GM21390 (cell line): ENCODE measurements around the gene OR2C1.
A peak's percentile ranks its signal among the peaks of the same experiment; 100 is the strongest.

Experiments
- ATAC-seq: cut with Tn5 transposase; IDR thresholded peaks from one replicate; pipeline ENCODE4 v1.9.1; 2021; ENCODE audit not compliant: unreplicated experiment

The OR2C1 gene

GRCh38 chr16:3389663-3390338, 34.1 kb downstream of the OR2C1 start:
- no peak for ATAC-seq

DNA sequence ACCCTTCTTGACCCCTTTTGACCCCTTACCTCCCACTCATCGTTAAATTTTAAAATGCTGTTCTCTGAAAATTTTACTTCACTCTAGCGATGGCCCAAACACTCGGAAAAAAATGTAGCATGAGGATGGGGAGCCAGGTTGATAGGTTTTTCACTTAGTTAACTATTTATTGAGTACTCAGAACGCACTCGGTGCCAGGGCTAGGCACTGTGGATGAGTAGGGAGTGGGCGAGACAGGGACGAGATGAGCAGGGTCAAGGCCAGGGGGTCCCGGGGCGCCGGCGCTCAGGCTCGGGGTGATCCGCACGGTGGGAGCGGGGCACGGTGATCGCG, 44.7 kb downstream of the OR2C1 start:
- no peak for ATAC-seq

DNA sequence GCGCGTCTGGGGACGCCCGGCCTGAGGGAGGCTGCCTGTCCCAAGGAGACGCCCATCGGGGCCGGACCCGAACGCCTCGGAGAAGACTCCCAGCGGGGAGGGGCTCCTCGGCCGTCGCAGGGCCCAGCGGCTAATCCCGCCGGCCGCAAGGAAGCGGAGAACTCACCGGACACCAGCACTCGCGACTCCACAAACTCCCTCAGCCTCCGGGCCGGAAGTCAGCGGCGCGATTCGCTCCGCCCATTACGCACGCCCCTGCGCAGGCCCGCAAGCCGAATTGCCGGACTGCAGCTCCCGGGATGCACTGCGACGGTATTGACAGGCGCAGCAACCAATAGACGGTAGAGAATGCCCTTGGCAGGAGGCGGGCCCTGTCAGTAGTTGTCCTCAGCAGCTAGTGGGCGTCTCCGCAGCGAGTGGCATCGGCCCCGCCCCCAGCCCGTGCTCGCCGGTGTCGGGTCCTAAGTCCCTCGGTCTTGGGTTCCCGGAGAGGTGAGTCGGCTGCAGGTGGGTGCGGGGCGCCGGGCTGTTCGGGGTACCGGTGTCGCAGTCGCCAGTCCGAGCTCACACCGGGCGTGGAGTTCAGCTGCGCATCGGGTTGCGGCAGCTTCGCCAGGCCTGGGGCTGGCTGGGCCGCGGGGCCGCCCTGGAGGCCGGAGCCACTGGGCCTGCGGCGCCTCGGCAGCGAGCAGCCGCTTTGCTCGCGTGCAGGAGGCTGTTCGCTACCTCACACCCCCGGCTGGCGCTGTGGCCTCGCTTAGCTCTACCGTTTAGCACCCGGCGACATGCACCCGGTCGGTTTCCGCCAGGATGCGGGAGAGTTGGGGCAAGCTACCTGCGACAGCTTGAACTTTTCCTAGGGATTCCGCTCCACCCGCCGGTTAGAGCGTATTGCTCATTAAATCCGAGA, 45.3 kb downstream of the OR2C1 start, which contains the start of the genes ZNF174 and ZSCAN32:
ZNF174 (plus strand) TSS at position 437 of the 910 bp plus-strand sequence. CDS start 790 bp downstream, outside the sequence.
ZSCAN32 (minus strand) TSS at position 226 of the 910 bp plus-strand sequence. CDS start 3,447 bp downstream, outside the sequence.
- peak; percentile 97 for ATAC-seq

DNA sequence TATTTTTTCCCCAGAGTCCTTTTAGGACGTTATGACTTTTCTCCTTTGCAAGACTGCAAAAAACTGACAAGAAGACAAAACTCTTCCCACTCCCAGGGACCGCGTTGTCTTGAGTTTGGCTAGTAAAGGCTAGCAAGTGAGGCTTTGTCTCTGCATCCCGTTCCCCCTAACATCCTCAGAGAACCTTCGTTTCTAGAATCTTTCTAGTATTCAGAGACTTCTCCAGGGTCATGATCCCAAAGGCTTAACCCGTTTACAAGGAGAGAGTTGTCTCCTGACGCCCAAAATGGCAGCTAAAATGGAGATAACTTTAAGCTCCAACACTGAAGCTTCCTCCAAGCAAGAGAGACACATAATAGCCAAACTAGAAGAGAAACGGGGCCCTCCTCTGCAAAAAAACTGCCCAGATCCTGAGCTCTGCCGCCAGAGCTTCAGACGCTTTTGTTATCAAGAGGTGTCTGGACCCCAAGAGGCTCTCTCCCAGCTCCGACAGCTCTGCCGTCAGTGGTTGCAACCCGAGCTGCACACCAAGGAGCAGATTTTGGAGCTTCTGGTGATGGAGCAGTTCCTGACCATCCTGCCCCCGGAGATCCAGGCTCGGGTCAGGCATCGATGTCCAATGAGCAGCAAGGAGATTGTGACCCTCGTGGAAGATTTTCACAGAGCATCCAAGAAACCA, 46.2 kb downstream of the OR2C1 start:
- ATAC-seq: no peak
